H9 (cell line): ENCODE measurements around the gene CDH19. TPM values are rescaled to one million over a fixed set of nuclear protein-coding genes. Genes with fewer than 3 reads are reported as not detected.

Experiments used
- DNase-seq: peaks from one replicate; pipeline ENCODE4 v3.0.0-alpha.2; 2017
- H2AFZ ChIP-seq: one replicate; pipeline ENCODE4 v1.6.1; 2013; ENCODE audit warnings: mild to moderate bottlenecking, low read length, control low read depth, moderate library complexity
- H2AK5ac ChIP-seq: 2 replicates; pipeline ENCODE4 v1.6.1; 2013; ENCODE audit warnings: low read length, control low read depth, mixed read lengths; ENCODE audit not compliant: insufficient read length
- H2BK120ac ChIP-seq: one replicate; pipeline ENCODE4 v1.6.1; 2013; ENCODE audit warnings: low read depth, mild to moderate bottlenecking, low read length, control low read depth, inconsistent platforms; ENCODE audit not compliant: poor library complexity, severe bottlenecking
- H2BK12ac ChIP-seq: 2 replicates; pipeline ENCODE4 v1.6.1; 2013; ENCODE audit warnings: low read length, control low read depth, mixed read lengths, low read depth; ENCODE audit not compliant: insufficient read length
- H2BK15ac ChIP-seq: 2 replicates; pipeline ENCODE4 v1.6.1; 2013; ENCODE audit warnings: low read depth, low read length, control low read depth
- H2BK20ac ChIP-seq: one replicate; pipeline ENCODE4 v1.6.1; 2013; ENCODE audit warnings: low read depth, mild to moderate bottlenecking, low read length, control low read depth, inconsistent platforms; ENCODE audit not compliant: poor library complexity, severe bottlenecking
- H2BK5ac ChIP-seq: 2 replicates; pipeline ENCODE4 v1.6.1; 2013; ENCODE audit warnings: low read length, control low read depth, mixed read lengths; ENCODE audit not compliant: insufficient read length
- H3K14ac ChIP-seq: 2 replicates; pipeline ENCODE4 v1.6.1; 2013; ENCODE audit warnings: low read length, control low read depth; ENCODE audit not compliant: insufficient read depth
- H3K18ac ChIP-seq: 2 replicates; pipeline ENCODE4 v1.6.1; 2013; ENCODE audit warnings: low read depth, mild to moderate bottlenecking, mixed read lengths, low read length, control low read depth; ENCODE audit not compliant: insufficient read length
- H3K23ac ChIP-seq: 2 replicates; pipeline ENCODE4 v1.6.1; 2013; ENCODE audit warnings: low read length, control low read depth, mixed read lengths, low read depth; ENCODE audit not compliant: insufficient read length
- H3K23me2 ChIP-seq: 2 replicates; pipeline ENCODE4 v1.6.1; 2013; ENCODE audit warnings: low read depth, mild to moderate bottlenecking, mixed read lengths, low read length, control low read depth; ENCODE audit not compliant: insufficient read length, poor library complexity, severe bottlenecking
- H3K27ac ChIP-seq: 2 replicates; pipeline ENCODE4 v1.5.1; 2013; ENCODE audit warnings: low read length, control low read depth, mixed read lengths, low read depth; ENCODE audit not compliant: insufficient read length
- H3K27me3 ChIP-seq: 2 replicates; pipeline ENCODE4 v1.6.1; 2013; ENCODE audit warnings: low read length, control low read depth, inconsistent platforms; ENCODE audit not compliant: insufficient read depth
- H3K4ac ChIP-seq: 2 replicates; pipeline ENCODE4 v1.6.1; 2013; ENCODE audit warnings: low read depth, mild to moderate bottlenecking, control low read depth, inconsistent platforms, low read length, moderate library complexity
- H3K4me1 ChIP-seq: 2 replicates; pipeline ENCODE4 v1.6.1; 2013; ENCODE audit warnings: low read length, control low read depth, inconsistent platforms; ENCODE audit not compliant: insufficient read depth
- H3K4me2 ChIP-seq: 2 replicates; pipeline ENCODE4 v1.6.1; 2013; ENCODE audit warnings: low read length, control low read depth, mixed read lengths; ENCODE audit not compliant: insufficient read length, insufficient read depth
- H3K56ac ChIP-seq: 2 replicates; pipeline ENCODE4 v1.6.1; 2013; ENCODE audit warnings: low read depth, mild to moderate bottlenecking, mixed read lengths, low read length, control low read depth; ENCODE audit not compliant: insufficient read length
- H3K79me1 ChIP-seq: 2 replicates; pipeline ENCODE4 v1.6.1; 2013; ENCODE audit warnings: low read depth, mild to moderate bottlenecking, moderate library complexity, low read length, control low read depth, inconsistent platforms; ENCODE audit not compliant: insufficient read depth, poor library complexity, severe bottlenecking
- H3K79me2 ChIP-seq: 2 replicates; pipeline ENCODE4 v1.6.1; 2013; ENCODE audit warnings: low read length, control low read depth, inconsistent platforms; ENCODE audit not compliant: insufficient read depth
- H3K9ac ChIP-seq: 2 replicates; pipeline ENCODE4 v1.6.1; 2013; ENCODE audit warnings: low read length, control low read depth, mixed read lengths; ENCODE audit not compliant: insufficient read length; ENCODE audit errors: extremely low read depth
- H3K9me3 ChIP-seq: one replicate; pipeline ENCODE4 v1.6.1; 2013; ENCODE audit warnings: low read depth, low read length, inconsistent platforms; ENCODE audit not compliant: control insufficient read depth
- H3T11ph ChIP-seq: one replicate; pipeline ENCODE4 v1.6.1; 2013; ENCODE audit warnings: mild to moderate bottlenecking, low read length, control low read depth, inconsistent platforms
- H4K20me1 ChIP-seq: one replicate; pipeline ENCODE4 v1.6.1; 2013; ENCODE audit not compliant: control insufficient read depth, insufficient read length, insufficient read depth
- H4K5ac ChIP-seq: 2 replicates; pipeline ENCODE4 v1.6.1; 2013; ENCODE audit warnings: low read depth, mild to moderate bottlenecking, mixed read lengths, low read length, control low read depth; ENCODE audit not compliant: insufficient read length
- H4K8ac ChIP-seq: replicated peaks from 2 replicates; pipeline ENCODE4 v1.6.1; 2013; ENCODE audit warnings: low read length, control low read depth, mixed read lengths, low read depth; ENCODE audit not compliant: insufficient read length
- H4K91ac ChIP-seq: 2 replicates; pipeline ENCODE4 v1.6.1; 2013; ENCODE audit warnings: low read depth, mild to moderate bottlenecking, moderate library complexity, mixed read lengths, low read length, control low read depth; ENCODE audit not compliant: insufficient read length
- H3K27ac Mint-ChIP-seq, 3 experiments: 2 replicates in 2 of 3; 3 replicates in 1 of 3; pipeline ENCODE4 v1.8.0; 2020 to 2021; ENCODE audit warnings: mixed read lengths in 3 of 3, mild to moderate bottlenecking in 1 of 3, moderate library complexity in 1 of 3
- H3K27me3 Mint-ChIP-seq: 2 replicates; pipeline ENCODE4 v1.8.0; 2021; ENCODE audit warnings: low read depth, mild to moderate bottlenecking, moderate library complexity, mixed read lengths
- H3K36me3 Mint-ChIP-seq, 3 experiments: 2 replicates in 2 of 3; 3 replicates in 1 of 3; pipeline ENCODE4 v1.8.0; 2020 to 2021; ENCODE audit warnings: low read depth in 3 of 3, mixed read lengths in 3 of 3; ENCODE audit not compliant: insufficient read depth in 1 of 3
- H3K4me1 Mint-ChIP-seq, 2 experiments: 2 replicates each; pipeline ENCODE4 v1.8.0; 2020; ENCODE audit warnings: mixed read lengths in 2 of 2
- H3K4me3 Mint-ChIP-seq, 2 experiments: 2 replicates in 1 of 2; 3 replicates in 1 of 2; pipeline ENCODE4 v1.8.0; 2020 to 2021; ENCODE audit warnings: mild to moderate bottlenecking in 2 of 2, mixed read lengths in 2 of 2, moderate library complexity in 1 of 2
- H3K9me3 Mint-ChIP-seq, 2 experiments: 2 replicates in 1 of 2; 3 replicates in 1 of 2; pipeline ENCODE4 v1.8.0; 2020; ENCODE audit warnings: mild to moderate bottlenecking in 2 of 2, mixed read lengths in 2 of 2, moderate library complexity in 1 of 2
- WGBS: extraction: QIAGEN DNeasy Blood & Tissue Kit; methylation state at CpG from one replicate; pipeline ENCODE4 v1.1.7; 2013; ENCODE audit warnings: missing lambda C conversion rate, low lambda C conversion rate, mixed read lengths; ENCODE audit not compliant: insufficient read length; ENCODE audit errors: extremely low coverage; 5-methylcytosine and 5-hydroxymethylcytosine counted together
- total RNA-seq: library from RNA; stranded (reverse); gene quantifications from 2 replicates; pipeline ENCODE4 v1.2.1, GENCODE V29; 2021
- TF ChIP-seq, protein P1 (sequence below): fragments of 200-600 bp; sonication (generic); conservative IDR thresholded peaks from 3 replicates; pipeline ENCODE4 v1.8.0; 2021; ENCODE audit warnings: antibody characterized with exemption, mild to moderate bottlenecking

Gene CDH19
- total RNA-seq, 1 experiment from 2014 or later = not detected

DNA sequence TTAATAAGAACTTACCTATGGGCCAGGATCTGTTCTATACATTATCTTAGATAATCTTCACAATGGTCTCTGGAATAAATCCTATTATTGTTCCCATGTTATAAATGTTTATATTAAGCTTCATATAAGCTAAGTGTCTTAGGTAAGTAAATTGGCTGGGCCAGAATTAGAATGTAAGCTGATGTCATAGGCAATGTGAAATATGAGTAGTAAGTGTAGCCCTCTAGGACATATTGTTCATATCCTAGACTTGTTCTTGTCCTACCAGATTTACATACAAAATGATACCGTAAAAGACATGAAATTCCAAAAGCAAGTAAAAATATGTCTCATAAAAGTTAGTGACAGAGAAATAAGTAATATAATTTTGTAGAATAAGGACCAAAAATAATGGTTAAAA is 89.9 kb downstream of the CDH19 start:
- H3K23me2 ChIP-seq = no peaks in the 10 kb centered on the region
- no peak overlapping the region for H3K4ac ChIP-seq
- H3K56ac ChIP-seq = no peak overlapping the region
- no peaks in the 10 kb centered on the region for H3K27me3 ChIP-seq
- Mint-ChIP-seq H3K4me1 (peaks cover 5 to 14% of the 10 kb centered on the region in 2 experiments), H3K36me3 (no peaks in the 10 kb centered on the region), H3K4me3 (no peak overlapping the region), H3K9me3 (no peaks in the 10 kb centered on the region), H3K27ac (no peak overlapping the region), H3K27me3 (no peaks in the 10 kb centered on the region)
- no peak overlapping the region for H3K27ac ChIP-seq
- no peak overlapping the region for H3T11ph ChIP-seq
- no CpG with 5 or more reads among the region's 1 CpG for WGBS
- no peaks in the 10 kb centered on the region for H3K9me3 ChIP-seq
- no peak overlapping the region for H4K8ac ChIP-seq
- H3K79me1 ChIP-seq = no peaks in the 10 kb centered on the region
- no peak overlapping the region for H3K4me2 ChIP-seq
- H2AK5ac ChIP-seq = no peak overlapping the region
- no peaks in the 10 kb centered on the region for H3K79me2 ChIP-seq
- no peak overlapping the region for H2BK120ac ChIP-seq
- H3K14ac ChIP-seq = no peak overlapping the region
- no peak overlapping the region for H3K23ac ChIP-seq
- no peak overlapping the region for H2BK5ac ChIP-seq
- H2BK15ac ChIP-seq = no peak overlapping the region
- no peak for DNase-seq
- H2BK20ac ChIP-seq = no peak overlapping the region
- no peak overlapping the region for H2BK12ac ChIP-seq
- H3K4me1 ChIP-seq = no peaks in the 10 kb centered on the region; the same call in 1 of the 2 replicates
- H4K91ac ChIP-seq = no peak overlapping the region
- H4K5ac ChIP-seq = no peak overlapping the region
- no peaks in the 10 kb centered on the region for H4K20me1 ChIP-seq
- no peak overlapping the region for H2AFZ ChIP-seq
- H3K18ac ChIP-seq = no peak overlapping the region
- H3K9ac ChIP-seq = no peak overlapping the region
- TF ChIP-seq, protein P1, sequence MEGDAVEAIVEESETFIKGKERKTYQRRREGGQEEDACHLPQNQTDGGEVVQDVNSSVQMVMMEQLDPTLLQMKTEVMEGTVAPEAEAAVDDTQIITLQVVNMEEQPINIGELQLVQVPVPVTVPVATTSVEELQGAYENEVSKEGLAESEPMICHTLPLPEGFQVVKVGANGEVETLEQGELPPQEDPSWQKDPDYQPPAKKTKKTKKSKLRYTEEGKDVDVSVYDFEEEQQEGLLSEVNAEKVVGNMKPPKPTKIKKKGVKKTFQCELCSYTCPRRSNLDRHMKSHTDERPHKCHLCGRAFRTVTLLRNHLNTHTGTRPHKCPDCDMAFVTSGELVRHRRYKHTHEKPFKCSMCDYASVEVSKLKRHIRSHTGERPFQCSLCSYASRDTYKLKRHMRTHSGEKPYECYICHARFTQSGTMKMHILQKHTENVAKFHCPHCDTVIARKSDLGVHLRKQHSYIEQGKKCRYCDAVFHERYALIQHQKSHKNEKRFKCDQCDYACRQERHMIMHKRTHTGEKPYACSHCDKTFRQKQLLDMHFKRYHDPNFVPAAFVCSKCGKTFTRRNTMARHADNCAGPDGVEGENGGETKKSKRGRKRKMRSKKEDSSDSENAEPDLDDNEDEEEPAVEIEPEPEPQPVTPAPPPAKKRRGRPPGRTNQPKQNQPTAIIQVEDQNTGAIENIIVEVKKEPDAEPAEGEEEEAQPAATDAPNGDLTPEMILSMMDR = no peak
